Measurements from ENCODE around the gene EFHC1. TPM values are rescaled to one million over a fixed set of nuclear protein-coding genes. Genes with fewer than 3 reads are reported as not detected.
"Not testable (repeated sequence)": the region's sequence is repeated elsewhere in the genome, so short reads cannot be mapped to it uniquely, and the experiment has no call there.

Gene EFHC1
- total and polyA plus RNA-seq, 2 donors from 2014 or later, result 25.4 to 33.9 TPM

- Histone ChIP-seq H3K36me3 (ENCODE audit: control insufficient read depth in 2 of 3, insufficient read depth in 3 of 3, low read length in 3 of 3) (peaks cover 0 to 4% (median 0%) of the 10 kb centered on the region in 3 donors), H3K9me3 (ENCODE audit: control insufficient read depth in 2 of 3, insufficient read depth in 1 of 3, low read length in 3 of 3) (no peaks in the 10 kb centered on the region), H3K9ac (ENCODE audit: low read length in 3 of 3) (no peak overlapping the region), H3K27ac (ENCODE audit: low read depth in 2 of 2, low read length in 2 of 2) (no peak overlapping the region), H3K4me3 (ENCODE audit: low read length in 3 of 3) (no peak overlapping the region), H3K4me1 (ENCODE audit: control insufficient read depth in 2 of 3, insufficient read depth in 2 of 3, low read depth in 1 of 3, low read length in 3 of 3) (no peaks in the 10 kb centered on the region), H3K27me3 (ENCODE audit: control insufficient read depth, insufficient read depth, low read length) (no peaks in the 10 kb centered on the region)
- FAIRE-seq, result no peak
- DNase-seq, result no peak
- intact Hi-C loops (cut with DNase I), result no loop called here
- TF ChIP-seq CTCF (IDR thresholded peaks at IDR 0.05; ENCODE audit: borderline replicate concordance, extremely low read depth, insufficient read depth), result no peak
These were observed 15.2 kb downstream of the EFHC1 start for GRCh38 chr6:52435345-52435744.

- Histone ChIP-seq H3K4me3 (ENCODE audit: low read length in 3 of 3) (no peak overlapping the region), H3K27ac (ENCODE audit: low read depth in 2 of 2, low read length in 2 of 2) (no peak overlapping the region), H3K9ac (ENCODE audit: low read length in 3 of 3) (no peak overlapping the region), H3K9me3 (ENCODE audit: control insufficient read depth in 2 of 3, insufficient read depth in 1 of 3, low read length in 3 of 3) (no peaks in the 10 kb centered on the region), H3K4me1 (ENCODE audit: control insufficient read depth in 2 of 3, insufficient read depth in 2 of 3, low read depth in 1 of 3, low read length in 3 of 3) (no peaks in the 10 kb centered on the region), H3K36me3 (ENCODE audit: control insufficient read depth in 2 of 3, insufficient read depth in 3 of 3, low read length in 3 of 3) (peaks cover 0 to 4% (median 0%) of the 10 kb centered on the region in 3 donors), H3K27me3 (ENCODE audit: control insufficient read depth, insufficient read depth, low read length) (no peaks in the 10 kb centered on the region)
- no peak for TF ChIP-seq CTCF (IDR thresholded peaks at IDR 0.05; ENCODE audit: borderline replicate concordance, extremely low read depth, insufficient read depth)
- intact Hi-C loops (cut with DNase I), result no loop called here
- DNase-seq (no peak), FAIRE-seq (no peak)
These were observed 18.8 kb downstream of the EFHC1 start for GRCh38 chr6:52438926-52439325.

- no peak for TF ChIP-seq CTCF (IDR thresholded peaks at IDR 0.05; ENCODE audit: borderline replicate concordance, extremely low read depth, insufficient read depth)
- no peaks in the 10 kb centered on the region for H3K4me1 ChIP-seq (ENCODE audit: control insufficient read depth in 2 of 3, insufficient read depth in 2 of 3, low read depth in 1 of 3, low read length in 3 of 3)
- no peaks in the 10 kb centered on the region for H3K9me3 ChIP-seq (ENCODE audit: control insufficient read depth in 2 of 3, insufficient read depth in 1 of 3, low read length in 3 of 3)
- DNase-seq (no peak), FAIRE-seq (no peak)
- H3K4me3 ChIP-seq (ENCODE audit: low read length in 3 of 3), result no peak overlapping the region
- H3K27me3 ChIP-seq (ENCODE audit: control insufficient read depth, insufficient read depth, low read length), result no peaks in the 10 kb centered on the region
- no peaks in the 10 kb centered on the region for H3K36me3 ChIP-seq (ENCODE audit: control insufficient read depth in 2 of 3, insufficient read depth in 3 of 3, low read length in 3 of 3)
- intact Hi-C loops (cut with DNase I), result no loop called here
- H3K27ac ChIP-seq (ENCODE audit: low read depth in 2 of 2, low read length in 2 of 2), result no peak overlapping the region
- H3K9ac ChIP-seq (ENCODE audit: low read length in 3 of 3), result no peak overlapping the region
These were observed 34.4 kb downstream of the EFHC1 start for GRCh38 chr6:52454556-52454955.

GRCh38 chr6:52457096-52457495 is 37.0 kb downstream of the EFHC1 start:
- H3K27me3 ChIP-seq (ENCODE audit: control insufficient read depth, insufficient read depth, low read length), result no peaks in the 10 kb centered on the region
- no peak for TF ChIP-seq CTCF (IDR thresholded peaks at IDR 0.05; ENCODE audit: borderline replicate concordance, extremely low read depth, insufficient read depth)
- intact Hi-C loops (cut with DNase I), result no loop called here

GRCh38 chr6:52461194-52461593 is 41.1 kb downstream of the EFHC1 start:
- H3K27me3 ChIP-seq (ENCODE audit: control insufficient read depth, insufficient read depth, low read length); H3K4me1 ChIP-seq (ENCODE audit: control insufficient read depth in 2 of 3, insufficient read depth in 2 of 3, low read depth in 1 of 3, low read length in 3 of 3); DNase-seq; H3K4me3 ChIP-seq (ENCODE audit: low read length in 3 of 3); intact Hi-C loops (cut with DNase I); H3K9me3 ChIP-seq (ENCODE audit: control insufficient read depth in 2 of 3, insufficient read depth in 1 of 3, low read length in 3 of 3); H3K9ac ChIP-seq (ENCODE audit: low read length in 3 of 3); H3K36me3 ChIP-seq (ENCODE audit: control insufficient read depth in 2 of 3, insufficient read depth in 3 of 3, low read length in 3 of 3); FAIRE-seq; H3K27ac ChIP-seq (ENCODE audit: low read depth in 2 of 2, low read length in 2 of 2): not testable (repeated sequence)

More at GRCh38 chr6:52457096-52457495, 37.0 kb downstream of the EFHC1 start:
- DNase-seq, result no peak
- Histone ChIP-seq H3K9ac (ENCODE audit: low read length in 3 of 3) (no peak overlapping the region), H3K9me3 (ENCODE audit: control insufficient read depth in 2 of 3, insufficient read depth in 1 of 3, low read length in 3 of 3) (no peaks in the 10 kb centered on the region), H3K4me1 (ENCODE audit: control insufficient read depth in 2 of 3, insufficient read depth in 2 of 3, low read depth in 1 of 3, low read length in 3 of 3) (no peaks in the 10 kb centered on the region), H3K4me3 (ENCODE audit: low read length in 3 of 3) (no peak overlapping the region), H3K27ac (ENCODE audit: low read depth in 2 of 2, low read length in 2 of 2) (no peak overlapping the region), H3K36me3 (ENCODE audit: control insufficient read depth in 2 of 3, insufficient read depth in 3 of 3, low read length in 3 of 3) (no peaks in the 10 kb centered on the region)
- FAIRE-seq, result no peak

Data from kidney (tissue), 14 donors.